ENCODE data around the gene COASY. TPM values are rescaled to one million over a fixed set of nuclear protein-coding genes. Genes with fewer than 3 reads are reported as not detected.

The COASY gene
- total RNA-seq, 2 donors from 2014 or later: 20.8 to 21.1 TPM

GRCh38 chr17:42530952-42531454 lies 30.9 kb upstream of the COASY start:
- Histone ChIP-seq H3K4me3 (no peak overlapping the region), H3K9me3 (no peaks in the 10 kb centered on the region), H3K27me3 (replicated peaks; ENCODE audit: insufficient read depth) (no peaks in the 10 kb centered on the region), H3K27ac (peak overlapping the region; percentile 68 to 82), H3K36me3 (no peaks in the 10 kb centered on the region), H3K4me1 (ENCODE audit: control insufficient read depth in 1 of 2, low read depth in 2 of 2) (peaks cover 9 to 46% of the 10 kb centered on the region in 2 donors)
- DNase-seq (ENCODE audit: low spot score): no peak
- ATAC-seq (ENCODE audit: insufficient number of reproducible peaks, low FRiP score, low read depth): no peak
- no peak for TF ChIP-seq CTCF (IDR thresholded peaks at IDR 0.05)

- Histone ChIP-seq H3K36me3 (no peaks in the 10 kb centered on the region), H3K9me3 (no peaks in the 10 kb centered on the region), H3K27me3 (replicated peaks; ENCODE audit: insufficient read depth) (no peaks in the 10 kb centered on the region), H3K4me3 (peak overlapping the region; percentile 74), H3K4me1 (ENCODE audit: control insufficient read depth in 1 of 2, low read depth in 2 of 2) (peaks cover 9 to 40% of the 10 kb centered on the region in 2 donors), H3K27ac (peak overlapping the region; percentile 68 to 82)
- no peak for ATAC-seq (ENCODE audit: insufficient number of reproducible peaks, low FRiP score, low read depth)
- DNase-seq (ENCODE audit: low spot score): no peak
- TF ChIP-seq CTCF (IDR thresholded peaks at IDR 0.05): peak; percentile 58
Observed at GRCh38 chr17:42531455-42532354, 30.2 kb upstream of the COASY start.

GRCh38 chr17:42535155-42536047 lies 26.5 kb upstream of the COASY start:
- Histone ChIP-seq H3K9me3 (no peaks in the 10 kb centered on the region), H3K27me3 (replicated peaks; ENCODE audit: insufficient read depth) (no peaks in the 10 kb centered on the region), H3K36me3 (peaks cover 18% of the 10 kb centered on the region), H3K27ac (peak overlapping the region; percentile 82 to 92), H3K4me3 (peak overlapping the region; percentile 83), H3K4me1 (ENCODE audit: control insufficient read depth in 1 of 2, low read depth in 2 of 2) (peaks cover 12 to 34% of the 10 kb centered on the region in 2 donors)
- ATAC-seq (ENCODE audit: insufficient number of reproducible peaks, low FRiP score, low read depth): peak; percentile 16
- no peak for TF ChIP-seq CTCF (IDR thresholded peaks at IDR 0.05)
- DNase-seq (ENCODE audit: low spot score): no peak

GRCh38 chr17:42536048-42536371 lies 25.9 kb upstream of the COASY start, which contains the start of gene NAGLU:
Gene NAGLU, plus strand, starts transcription at chr17:42536241. Its CDS starts 32 bp downstream, at chr17:42536273.
- Histone ChIP-seq H3K4me3 (peak within 1 kb of the TSS; percentile 83), H3K9me3 (no peaks in the 10 kb centered on the region)
- no peak for TF ChIP-seq CTCF (IDR thresholded peaks at IDR 0.05)

More at GRCh38 chr17:42536048-42536371, 25.9 kb upstream of the COASY start, which contains the start of gene NAGLU:
- peak; percentile 79 for ATAC-seq (ENCODE audit: insufficient number of reproducible peaks, low FRiP score, low read depth)
- Histone ChIP-seq H3K27me3 (replicated peaks; ENCODE audit: insufficient read depth) (no peaks in the 10 kb centered on the region), H3K4me1 (ENCODE audit: control insufficient read depth in 1 of 2, low read depth in 2 of 2) (peaks cover 11 to 28% of the 10 kb centered on the region in 2 donors), H3K27ac (peak within 1 kb of the TSS; percentile 82 to 92), H3K36me3 (peaks cover 18% of the 10 kb centered on the region)
- peak; percentile 85 for DNase-seq (ENCODE audit: low spot score)

Data from thoracic aorta (tissue), 2 donors.